ENCODE results near the gene C11orf21. TPM values are rescaled to one million over a fixed set of nuclear protein-coding genes. Genes with fewer than 3 reads are reported as not detected.

Gene C11orf21
- total and polyA plus RNA-seq, 2 of the 8 experiments (the other 6 are each of a cell fraction or from before 2014, with no cell fraction given) = not detected

GRCh38 chr11:2265854-2266585 is 35.7 kb downstream of the C11orf21 start (continued):
- TF ChIP-seq JUN (IDR thresholded peaks at IDR 0.05; ENCODE audit: low read depth, low read length) (no peak), TAF7 (optimal IDR thresholded peaks at IDR 0.05; ENCODE audit: borderline replicate concordance, low read depth, low read length) (no peak), PHF8 (conservative IDR thresholded peaks at IDR 0.05; ENCODE audit: low read depth, low read length) (no peak), POLR2AphosphoS5 (IDR thresholded peaks at IDR 0.05; ENCODE audit: low read depth, low read length) (no peak), POU5F1 (IDR thresholded peaks at IDR 0.05; ENCODE audit: low read depth, low read length) (no peak), HDAC6 (IDR thresholded peaks at IDR 0.05; ENCODE audit: low read depth, low read length) (no peak), EZH2 (IDR thresholded peaks at IDR 0.05; ENCODE audit: low read depth, low read length, severe bottlenecking) (no peak)

All from H1 (cell line).